ENCODE data around the gene MACROD2. TPM values are rescaled to one million over a fixed set of nuclear protein-coding genes. Genes with fewer than 3 reads are reported as not detected.

The MACROD2 gene
- total RNA-seq, 1 experiment from 2014 or later: 1.4 TPM

- Histone ChIP-seq H3K36me3 (ENCODE audit: insufficient read depth, low read length, poor library complexity, severe bottlenecking) (no peaks in the 10 kb centered on the region), H3K27me3 (replicated peaks; ENCODE audit: insufficient read depth, low read depth, low read length, poor library complexity) (no peaks in the 10 kb centered on the region), H3K4me3 (ENCODE audit: low read depth, low read length, poor library complexity, severe bottlenecking) (no peak overlapping the region), H3K27ac (ENCODE audit: low read depth, low read length, poor library complexity, severe bottlenecking) (no peak overlapping the region), H3K9me3 (ENCODE audit: low read depth, low read length, poor library complexity, severe bottlenecking) (peaks cover 24% of the 10 kb centered on the region), H3K4me1 (ENCODE audit: insufficient read depth, low read length, poor library complexity, severe bottlenecking) (no peaks in the 10 kb centered on the region)
- CTCF ChIA-PET: no interaction called here
- BruUV-seq (replicated peaks): no TSS peak
- no peak for TF ChIP-seq EZH2 (IDR thresholded peaks at IDR 0.05; ENCODE audit: borderline replicate concordance, low read depth, low read length, poor library complexity, severe bottlenecking)
- TF ChIP-seq, protein P1, sequence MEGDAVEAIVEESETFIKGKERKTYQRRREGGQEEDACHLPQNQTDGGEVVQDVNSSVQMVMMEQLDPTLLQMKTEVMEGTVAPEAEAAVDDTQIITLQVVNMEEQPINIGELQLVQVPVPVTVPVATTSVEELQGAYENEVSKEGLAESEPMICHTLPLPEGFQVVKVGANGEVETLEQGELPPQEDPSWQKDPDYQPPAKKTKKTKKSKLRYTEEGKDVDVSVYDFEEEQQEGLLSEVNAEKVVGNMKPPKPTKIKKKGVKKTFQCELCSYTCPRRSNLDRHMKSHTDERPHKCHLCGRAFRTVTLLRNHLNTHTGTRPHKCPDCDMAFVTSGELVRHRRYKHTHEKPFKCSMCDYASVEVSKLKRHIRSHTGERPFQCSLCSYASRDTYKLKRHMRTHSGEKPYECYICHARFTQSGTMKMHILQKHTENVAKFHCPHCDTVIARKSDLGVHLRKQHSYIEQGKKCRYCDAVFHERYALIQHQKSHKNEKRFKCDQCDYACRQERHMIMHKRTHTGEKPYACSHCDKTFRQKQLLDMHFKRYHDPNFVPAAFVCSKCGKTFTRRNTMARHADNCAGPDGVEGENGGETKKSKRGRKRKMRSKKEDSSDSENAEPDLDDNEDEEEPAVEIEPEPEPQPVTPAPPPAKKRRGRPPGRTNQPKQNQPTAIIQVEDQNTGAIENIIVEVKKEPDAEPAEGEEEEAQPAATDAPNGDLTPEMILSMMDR (conservative IDR thresholded peaks at IDR 0.05; ENCODE audit: low read depth, low read length): no peak
- DNase-seq (ENCODE audit: low spot score): no peak
- POLR2A ChIA-PET (ENCODE audit: low non-redundant PET): no interaction called here
- intact Hi-C loops (cut with micrococcal nuclease; ENCODE audit: unreplicated experiment): no loop called here
These were observed 2009.0 kb downstream of the MACROD2 start for GRCh38 chr20:16004108-16004854.

DNA sequence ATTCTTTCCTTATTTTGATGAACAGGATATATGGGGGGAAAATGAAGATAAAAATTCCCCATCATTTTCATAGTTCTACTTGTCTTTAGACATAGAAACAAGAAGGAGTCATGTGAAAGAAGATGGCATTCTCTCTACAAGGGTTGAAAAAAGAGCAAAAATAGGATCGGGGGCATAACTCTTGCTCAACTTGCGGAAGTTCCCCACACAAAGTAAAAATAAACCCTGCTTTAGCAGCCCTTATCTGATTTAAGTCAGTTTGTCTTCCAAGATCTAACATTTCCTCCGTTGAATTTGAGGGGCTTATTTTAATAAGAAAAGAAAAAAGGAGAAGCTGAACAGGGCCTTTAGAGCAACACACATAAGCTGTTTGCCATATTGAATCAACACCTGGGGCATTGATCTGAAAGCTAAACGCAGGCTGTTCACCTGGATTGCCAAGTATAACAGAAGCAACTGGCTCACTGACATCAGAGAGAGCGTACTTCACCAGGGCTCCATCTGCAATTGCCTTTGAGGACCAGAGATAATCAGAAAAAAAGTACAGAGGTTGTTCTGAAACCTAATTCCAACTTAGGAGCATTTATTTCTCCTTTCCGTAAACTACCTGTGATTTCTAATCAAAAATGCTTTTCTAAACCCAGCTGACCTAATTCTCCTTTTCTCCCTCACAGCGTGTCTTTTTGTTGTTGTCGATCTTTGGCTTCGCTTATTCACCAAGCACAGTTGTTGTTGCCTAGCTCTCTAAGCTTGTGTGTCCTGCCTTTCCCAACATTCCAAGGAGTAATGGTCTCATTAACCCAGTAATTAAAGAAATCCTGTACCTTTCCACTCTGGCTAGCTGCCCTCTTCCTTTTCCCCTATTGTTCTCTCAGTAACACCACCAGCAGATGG lies 2010.0 kb downstream of the MACROD2 start:
- no peaks in the 10 kb centered on the region for H3K4me1 ChIP-seq (ENCODE audit: insufficient read depth, low read length, poor library complexity, severe bottlenecking)
- no peak overlapping the region for H3K4me3 ChIP-seq (ENCODE audit: low read depth, low read length, poor library complexity, severe bottlenecking)
- no peaks in the 10 kb centered on the region for H3K27me3 ChIP-seq (replicated peaks; ENCODE audit: insufficient read depth, low read depth, low read length, poor library complexity)
- no peak overlapping the region for H3K27ac ChIP-seq (ENCODE audit: low read depth, low read length, poor library complexity, severe bottlenecking)
- peaks cover 24% of the 10 kb centered on the region for H3K9me3 ChIP-seq (ENCODE audit: low read depth, low read length, poor library complexity, severe bottlenecking)
- ChIA-PET POLR2A (ENCODE audit: low non-redundant PET) (no interaction called here), CTCF (no interaction called here)
- DNase-seq (ENCODE audit: low spot score): no peak
- H3K36me3 ChIP-seq (ENCODE audit: insufficient read depth, low read length, poor library complexity, severe bottlenecking): no peaks in the 10 kb centered on the region
- TF ChIP-seq, protein P1 (conservative IDR thresholded peaks at IDR 0.05; ENCODE audit: low read depth, low read length): no peak
- no peak for TF ChIP-seq EZH2 (IDR thresholded peaks at IDR 0.05; ENCODE audit: borderline replicate concordance, low read depth, low read length, poor library complexity, severe bottlenecking)
- intact Hi-C loops (cut with micrococcal nuclease; ENCODE audit: unreplicated experiment): no loop called here
- no TSS peak for BruUV-seq (replicated peaks)

DNA sequence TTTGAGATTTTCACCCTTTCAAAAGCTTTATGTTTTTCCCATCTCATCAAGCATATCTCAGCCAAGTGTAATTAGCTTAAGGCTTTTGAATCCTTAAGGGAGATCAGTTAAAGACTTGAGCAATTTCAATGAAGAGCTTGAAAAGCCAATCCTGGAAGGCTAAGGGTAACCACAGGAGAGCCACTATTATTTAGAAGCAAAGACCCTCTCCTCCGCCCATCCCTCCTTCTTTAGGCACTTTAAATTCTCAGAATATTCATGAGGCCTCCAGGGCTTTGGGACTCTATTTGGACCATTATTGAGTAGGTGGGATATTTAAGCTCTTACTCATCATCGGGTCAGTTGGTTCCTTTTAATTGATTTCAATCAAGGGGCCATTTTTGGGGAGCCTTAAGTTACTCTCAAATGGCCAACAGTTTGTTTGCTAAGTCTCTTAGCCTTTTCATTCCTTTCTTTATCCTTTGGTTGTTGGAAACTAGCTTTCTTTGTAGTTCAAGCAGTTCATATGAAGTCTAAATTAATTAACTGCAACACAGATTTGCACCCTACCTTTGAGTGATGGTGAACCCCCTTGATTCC lies 2010.7 kb downstream of the MACROD2 start:
- Histone ChIP-seq H3K4me3 (ENCODE audit: low read depth, low read length, poor library complexity, severe bottlenecking) (no peak overlapping the region), H3K36me3 (ENCODE audit: insufficient read depth, low read length, poor library complexity, severe bottlenecking) (no peaks in the 10 kb centered on the region), H3K4me1 (ENCODE audit: insufficient read depth, low read length, poor library complexity, severe bottlenecking) (no peaks in the 10 kb centered on the region), H3K27me3 (replicated peaks; ENCODE audit: insufficient read depth, low read depth, low read length, poor library complexity) (no peaks in the 10 kb centered on the region), H3K27ac (ENCODE audit: low read depth, low read length, poor library complexity, severe bottlenecking) (no peak overlapping the region), H3K9me3 (ENCODE audit: low read depth, low read length, poor library complexity, severe bottlenecking) (peaks cover 17% of the 10 kb centered on the region)
- BruUV-seq (replicated peaks): no TSS peak
- CTCF ChIA-PET: no interaction called here
- intact Hi-C loops (cut with micrococcal nuclease; ENCODE audit: unreplicated experiment): no loop called here
- DNase-seq (ENCODE audit: low spot score): no peak
- POLR2A ChIA-PET (ENCODE audit: low non-redundant PET): no interaction called here
- TF ChIP-seq EZH2 (IDR thresholded peaks at IDR 0.05; ENCODE audit: borderline replicate concordance, low read depth, low read length, poor library complexity, severe bottlenecking): no peak
- TF ChIP-seq, protein P1 (conservative IDR thresholded peaks at IDR 0.05; ENCODE audit: low read depth, low read length): no peak
